ENCODE measurements around the gene IL32.
"Not testable (repeated sequence)": the region's sequence is repeated elsewhere in the genome, so short reads cannot be mapped to it uniquely, and the experiment has no call there.

The IL32 gene

GRCh38 chr16:3072148-3072547 is 6.7 kb downstream of the IL32 start:
- DNase-seq: not testable (repeated sequence)

GRCh38 chr16:3072576-3073263 is 7.3 kb downstream of the IL32 start:
- not testable (repeated sequence) for DNase-seq

- no peak for DNase-seq
Measured at GRCh38 chr16:3073448-3073847, 8.0 kb downstream of the IL32 start.

- DNase-seq: peak; percentile 61 to 73
Measured at GRCh38 chr16:3074860-3075522, 9.6 kb downstream of the IL32 start.

- DNase-seq: no peak
Measured at GRCh38 chr16:3075523-3075915, 10.1 kb downstream of the IL32 start.

GRCh38 chr16:3075946-3076345 is 10.5 kb downstream of the IL32 start:
- DNase-seq: not testable (repeated sequence)

GRCh38 chr16:3076577-3076976 is 11.1 kb downstream of the IL32 start:
- no peak for DNase-seq

GRCh38 chr16:3080024-3080423 is 14.6 kb downstream of the IL32 start:
- no peak for DNase-seq

GRCh38 chr16:3081957-3082356 is 16.5 kb downstream of the IL32 start:
- not testable (repeated sequence) for DNase-seq

- not testable (repeated sequence) for DNase-seq
Measured at GRCh38 chr16:3083408-3083807, 18.0 kb downstream of the IL32 start.

GRCh38 chr16:3084491-3084890 is 19.1 kb downstream of the IL32 start:
- DNase-seq: no peak

- DNase-seq: no peak
Measured at GRCh38 chr16:3084969-3085670, 19.7 kb downstream of the IL32 start.

- DNase-seq: no peak
Measured at GRCh38 chr16:3085868-3086595, 20.6 kb downstream of the IL32 start.

GRCh38 chr16:3086596-3087242 is 21.3 kb downstream of the IL32 start:
- DNase-seq: peak in 1 of 2 donors; percentile 31

- no peak for DNase-seq
Measured at GRCh38 chr16:3087243-3088235, 22.1 kb downstream of the IL32 start.

GRCh38 chr16:3088450-3088849 is 23.0 kb downstream of the IL32 start:
- DNase-seq: no peak

- no peak for DNase-seq
Measured at GRCh38 chr16:3088925-3089716, 23.7 kb downstream of the IL32 start.

GRCh38 chr16:3089717-3090592 is 24.5 kb downstream of the IL32 start:
- no peak for DNase-seq

GRCh38 chr16:3091551-3091950 is 26.1 kb downstream of the IL32 start:
- DNase-seq: no peak
